K562 (cell line): Measurements from ENCODE around the gene DNAI1. TPM values are rescaled to one million over a fixed set of nuclear protein-coding genes. Genes with fewer than 3 reads are reported as not detected.

ENCODE experiments used
- CC2D1A ChIP-seq: fragments of 450-650 bp; IDR thresholded peaks from 2 replicates; pipeline ENCODE4 v1.6.1; 2017; ENCODE audit warnings: mild to moderate bottlenecking
- DMBX1 ChIP-seq: fragments of 250-450 bp; sonication (Bioruptor Pico); IDR thresholded peaks from 2 replicates; pipeline ENCODE4 v1.8.0; 2022; ENCODE audit warnings: inconsistent platforms, mild to moderate bottlenecking, moderate library complexity, borderline replicate concordance
- FOXO4 ChIP-seq: fragments of 450-650 bp; formaldehyde crosslinking; IDR thresholded peaks from 2 replicates; pipeline ENCODE4 v1.4.0; 2020; ENCODE audit warnings: mild to moderate bottlenecking, moderate library complexity
- HDAC1 ChIP-seq, 2 experiments: fragments of 450-650 bp; IDR thresholded peaks; 2 replicates each; pipeline ENCODE4 v1.6.1; 2016 to 2017; ENCODE audit warnings: inconsistent platforms in 1 of 2, mild to moderate bottlenecking in 1 of 2, moderate library complexity in 1 of 2
- HNRNPLL ChIP-seq: fragments of 200-400 bp; formaldehyde crosslinking; IDR thresholded peaks from 2 replicates; pipeline ENCODE4 v1.6.1; 2017; ENCODE audit warnings: low read length, low read depth, mild to moderate bottlenecking; ENCODE audit not compliant: poor library complexity, severe bottlenecking
- JUNB ChIP-seq: fragments of 450-650 bp; formaldehyde crosslinking; conservative IDR thresholded peaks from 2 replicates; pipeline ENCODE4 v1.4.0; 2020; ENCODE audit warnings: mild to moderate bottlenecking
- SPI1 ChIP-seq: IDR thresholded peaks from 2 replicates; pipeline ENCODE4 v1.6.1; 2011; ENCODE audit warnings: low read depth, low read length, control low read depth, borderline replicate concordance
- ZBTB7A ChIP-seq: IDR thresholded peaks from 2 replicates; pipeline ENCODE4 v1.6.1; 2011; ENCODE audit warnings: low read depth, mild to moderate bottlenecking, low read length, moderate library complexity, borderline replicate concordance; ENCODE audit not compliant: control insufficient read depth
- ZKSCAN8 ChIP-seq: fragments of 200-800 bp; sonication (Bioruptor generic); IDR thresholded peaks from 2 replicates; pipeline ENCODE4 v1.6.1; 2016; ENCODE audit warnings: missing genetic modification characterization, missing compliant biosample characterization
- ZNF395 ChIP-seq: fragments of 200-800 bp; sonication (Bioruptor generic); IDR thresholded peaks from 2 replicates; pipeline ENCODE4 v1.6.1; 2017; ENCODE audit warnings: missing genetic modification characterization, missing compliant biosample characterization
- ZNF655 ChIP-seq: fragments of 250-450 bp; sonication (Bioruptor Pico); IDR thresholded peaks from 2 replicates; pipeline ENCODE4 v1.5.0; 2021
- polyA plus RNA-seq, 8 experiments: library from polyadenylated mRNA; depleted of rRNA in 4 of 8; stranded (reverse) in 5 of 8; unstranded in 3 of 8; fragments of >200 nt; fragmentation: Nextera tagmentation in 2 of 8; fragmentation: Illumina TruSeq in 1 of 8; extraction: Ambion mirVana in 2 of 8; extraction: Trizol in 1 of 8; gene quantifications; 2 replicates each; pipeline versions ENCODE4 v1.2.1 to v1.2.3, GENCODE V29; 2011 to 2014; ENCODE audit warnings: inconsistent platforms in 1 of 8, missing spikeins in 1 of 8
- total RNA-seq, 7 experiments: library from RNA; depleted of rRNA in 6 of 7; stranded (reverse); fragments of >200 nt in 6 of 7; fragmentation: Illumina TruSeq in 2 of 7; extraction: Trizol in 2 of 7; gene quantifications; 2 replicates each; pipeline versions ENCODE4 v1.2.1 to v1.2.3, GENCODE V29; 2011 to 2021; ENCODE audit warnings: low replicate concordance in 1 of 7
- TF ChIP-seq, protein P1 (sequence below), 2 experiments: fragments of 150-350 bp in 1 of 2; IDR thresholded peaks; 2 replicates each; pipeline ENCODE4 v1.6.1; 2012 to 2016; ENCODE audit warnings: low read depth in 2 of 2, low read length in 2 of 2, mild to moderate bottlenecking in 1 of 2, moderate library complexity in 1 of 2
- TF ChIP-seq, protein P2 (sequence below), 2 experiments: fragments of 450-650 bp; IDR thresholded peaks; 2 replicates each; pipeline ENCODE4 v1.6.1; 2016
- TF ChIP-seq, protein P3 (sequence below): sonication (generic); formaldehyde crosslinking; IDR thresholded peaks from 2 replicates; pipeline ENCODE4 v1.8.1; 2023; ENCODE audit warnings: mild to moderate bottlenecking, missing genetic modification reagents

DNAI1 gene
- total and polyA plus RNA-seq, 9 of the 15 experiments (the other 6 are each of a cell fraction or from before 2014, with no cell fraction given): 0.01 to 0.17 (median 0.04) TPM; not detected in 6

DNA sequence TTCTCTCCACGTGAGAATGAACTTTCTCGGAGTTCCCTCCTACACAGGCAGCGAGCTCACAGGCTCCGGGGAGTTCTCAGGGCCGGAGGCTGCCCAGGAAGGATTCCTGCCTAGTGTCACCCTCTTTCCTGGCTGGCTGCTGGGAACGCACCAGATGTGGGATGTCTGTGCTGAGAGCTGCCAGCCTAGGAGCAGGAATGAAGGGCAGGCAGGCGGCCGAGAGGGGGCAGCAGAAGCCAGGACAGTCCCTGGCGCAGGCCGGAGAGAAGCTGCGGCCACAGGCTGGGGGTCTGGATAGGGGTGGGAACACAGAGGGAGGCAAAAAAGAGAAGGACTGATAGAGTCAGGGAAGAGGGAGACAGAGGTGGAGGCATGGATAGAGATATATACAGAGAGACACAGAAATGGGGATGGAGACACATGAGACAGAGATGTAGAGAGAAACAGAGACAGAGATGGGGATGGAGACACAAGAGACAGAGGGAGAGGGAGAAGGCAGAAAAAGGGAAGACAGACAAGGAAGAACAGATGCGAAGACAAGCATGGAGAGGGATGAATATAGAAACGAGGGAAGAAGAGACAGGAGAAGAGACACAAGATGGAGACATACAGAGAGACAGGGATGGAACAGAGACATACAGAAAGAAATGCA is 89.5 kb downstream of the DNAI1 start (continued):
- TF ChIP-seq HNRNPLL (no peak), ZNF395 (CRISPR knock-in tag) (no peak), FOXO4 (CRISPR knock-in tag) (no peak), ZBTB7A (no peak), ZKSCAN8 (CRISPR knock-in tag) (no peak), JUNB (CRISPR knock-in tag) (no peak), DMBX1 (CRISPR knock-in tag) (no peak), ZNF655 (CRISPR knock-in tag) (no peak), HDAC1 (IDR thresholded peaks at IDR 0.05) (no peak), SPI1 (no peak), CC2D1A (0 out of 2 replicates have a peak, but pooled peaks have one; percentile 47)
- TF ChIP-seq, protein P1, sequence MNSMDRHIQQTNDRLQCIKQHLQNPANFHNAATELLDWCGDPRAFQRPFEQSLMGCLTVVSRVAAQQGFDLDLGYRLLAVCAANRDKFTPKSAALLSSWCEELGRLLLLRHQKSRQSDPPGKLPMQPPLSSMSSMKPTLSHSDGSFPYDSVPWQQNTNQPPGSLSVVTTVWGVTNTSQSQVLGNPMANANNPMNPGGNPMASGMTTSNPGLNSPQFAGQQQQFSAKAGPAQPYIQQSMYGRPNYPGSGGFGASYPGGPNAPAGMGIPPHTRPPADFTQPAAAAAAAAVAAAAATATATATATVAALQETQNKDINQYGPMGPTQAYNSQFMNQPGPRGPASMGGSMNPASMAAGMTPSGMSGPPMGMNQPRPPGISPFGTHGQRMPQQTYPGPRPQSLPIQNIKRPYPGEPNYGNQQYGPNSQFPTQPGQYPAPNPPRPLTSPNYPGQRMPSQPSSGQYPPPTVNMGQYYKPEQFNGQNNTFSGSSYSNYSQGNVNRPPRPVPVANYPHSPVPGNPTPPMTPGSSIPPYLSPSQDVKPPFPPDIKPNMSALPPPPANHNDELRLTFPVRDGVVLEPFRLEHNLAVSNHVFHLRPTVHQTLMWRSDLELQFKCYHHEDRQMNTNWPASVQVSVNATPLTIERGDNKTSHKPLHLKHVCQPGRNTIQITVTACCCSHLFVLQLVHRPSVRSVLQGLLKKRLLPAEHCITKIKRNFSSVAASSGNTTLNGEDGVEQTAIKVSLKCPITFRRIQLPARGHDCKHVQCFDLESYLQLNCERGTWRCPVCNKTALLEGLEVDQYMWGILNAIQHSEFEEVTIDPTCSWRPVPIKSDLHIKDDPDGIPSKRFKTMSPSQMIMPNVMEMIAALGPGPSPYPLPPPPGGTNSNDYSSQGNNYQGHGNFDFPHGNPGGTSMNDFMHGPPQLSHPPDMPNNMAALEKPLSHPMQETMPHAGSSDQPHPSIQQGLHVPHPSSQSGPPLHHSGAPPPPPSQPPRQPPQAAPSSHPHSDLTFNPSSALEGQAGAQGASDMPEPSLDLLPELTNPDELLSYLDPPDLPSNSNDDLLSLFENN (IDR thresholded peaks at IDR 0.05; ENCODE audit: low read depth in 2 of 2, low read length in 2 of 2): no peak
- TF ChIP-seq, protein P2, sequence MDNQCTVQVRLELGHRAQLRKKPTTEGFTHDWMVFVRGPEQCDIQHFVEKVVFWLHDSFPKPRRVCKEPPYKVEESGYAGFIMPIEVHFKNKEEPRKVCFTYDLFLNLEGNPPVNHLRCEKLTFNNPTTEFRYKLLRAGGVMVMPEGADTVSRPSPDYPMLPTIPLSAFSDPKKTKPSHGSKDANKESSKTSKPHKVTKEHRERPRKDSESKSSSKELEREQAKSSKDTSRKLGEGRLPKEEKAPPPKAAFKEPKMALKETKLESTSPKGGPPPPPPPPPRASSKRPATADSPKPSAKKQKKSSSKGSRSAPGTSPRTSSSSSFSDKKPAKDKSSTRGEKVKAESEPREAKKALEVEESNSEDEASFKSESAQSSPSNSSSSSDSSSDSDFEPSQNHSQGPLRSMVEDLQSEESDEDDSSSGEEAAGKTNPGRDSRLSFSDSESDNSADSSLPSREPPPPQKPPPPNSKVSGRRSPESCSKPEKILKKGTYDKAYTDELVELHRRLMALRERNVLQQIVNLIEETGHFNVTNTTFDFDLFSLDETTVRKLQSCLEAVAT (IDR thresholded peaks at IDR 0.05): 0 out of 4 replicates have a peak, but pooled peaks of 1 of the 2 experiments have one; percentile 23
- TF ChIP-seq, protein P3, sequence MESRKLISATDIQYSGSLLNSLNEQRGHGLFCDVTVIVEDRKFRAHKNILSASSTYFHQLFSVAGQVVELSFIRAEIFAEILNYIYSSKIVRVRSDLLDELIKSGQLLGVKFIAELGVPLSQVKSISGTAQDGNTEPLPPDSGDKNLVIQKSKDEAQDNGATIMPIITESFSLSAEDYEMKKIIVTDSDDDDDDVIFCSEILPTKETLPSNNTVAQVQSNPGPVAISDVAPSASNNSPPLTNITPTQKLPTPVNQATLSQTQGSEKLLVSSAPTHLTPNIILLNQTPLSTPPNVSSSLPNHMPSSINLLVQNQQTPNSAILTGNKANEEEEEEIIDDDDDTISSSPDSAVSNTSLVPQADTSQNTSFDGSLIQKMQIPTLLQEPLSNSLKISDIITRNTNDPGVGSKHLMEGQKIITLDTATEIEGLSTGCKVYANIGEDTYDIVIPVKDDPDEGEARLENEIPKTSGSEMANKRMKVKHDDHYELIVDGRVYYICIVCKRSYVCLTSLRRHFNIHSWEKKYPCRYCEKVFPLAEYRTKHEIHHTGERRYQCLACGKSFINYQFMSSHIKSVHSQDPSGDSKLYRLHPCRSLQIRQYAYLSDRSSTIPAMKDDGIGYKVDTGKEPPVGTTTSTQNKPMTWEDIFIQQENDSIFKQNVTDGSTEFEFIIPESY (CRISPR knock-in tag): no peak
